Measurements from ENCODE around the gene MRPL27.

DNA sequence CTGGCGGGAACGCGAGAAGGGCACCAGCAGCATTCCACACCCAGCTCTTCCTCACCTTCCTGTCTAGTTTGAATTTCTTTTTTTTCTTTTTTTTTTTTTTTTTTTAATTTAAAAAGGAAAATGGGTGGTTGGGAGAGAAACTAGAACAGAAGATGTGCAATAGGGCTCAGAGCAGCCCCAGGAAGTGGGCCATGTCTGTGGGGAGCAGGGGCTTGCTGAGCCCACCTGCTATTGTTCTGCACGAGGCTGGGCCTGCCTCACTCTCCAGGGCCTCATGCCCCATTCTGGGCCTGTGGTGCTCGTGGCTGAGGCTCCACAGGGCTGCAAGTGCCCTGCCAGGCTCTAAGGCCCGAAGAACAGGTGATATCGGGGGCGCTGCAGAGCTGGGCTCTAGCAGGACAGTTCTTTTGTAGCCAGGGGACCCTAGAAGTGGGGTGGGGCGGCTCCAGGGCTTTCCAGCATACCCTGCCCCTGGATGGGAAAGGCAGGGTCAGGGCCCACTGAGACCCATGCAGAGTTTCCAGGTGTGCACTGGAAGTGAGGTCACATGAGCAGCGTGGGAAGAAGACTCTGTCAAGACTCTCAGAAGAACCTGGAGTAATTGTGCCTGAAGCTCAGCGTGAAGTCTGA lies 12.4 kb downstream of the MRPL27 start:
- TF ChIP-seq, protein P1, sequence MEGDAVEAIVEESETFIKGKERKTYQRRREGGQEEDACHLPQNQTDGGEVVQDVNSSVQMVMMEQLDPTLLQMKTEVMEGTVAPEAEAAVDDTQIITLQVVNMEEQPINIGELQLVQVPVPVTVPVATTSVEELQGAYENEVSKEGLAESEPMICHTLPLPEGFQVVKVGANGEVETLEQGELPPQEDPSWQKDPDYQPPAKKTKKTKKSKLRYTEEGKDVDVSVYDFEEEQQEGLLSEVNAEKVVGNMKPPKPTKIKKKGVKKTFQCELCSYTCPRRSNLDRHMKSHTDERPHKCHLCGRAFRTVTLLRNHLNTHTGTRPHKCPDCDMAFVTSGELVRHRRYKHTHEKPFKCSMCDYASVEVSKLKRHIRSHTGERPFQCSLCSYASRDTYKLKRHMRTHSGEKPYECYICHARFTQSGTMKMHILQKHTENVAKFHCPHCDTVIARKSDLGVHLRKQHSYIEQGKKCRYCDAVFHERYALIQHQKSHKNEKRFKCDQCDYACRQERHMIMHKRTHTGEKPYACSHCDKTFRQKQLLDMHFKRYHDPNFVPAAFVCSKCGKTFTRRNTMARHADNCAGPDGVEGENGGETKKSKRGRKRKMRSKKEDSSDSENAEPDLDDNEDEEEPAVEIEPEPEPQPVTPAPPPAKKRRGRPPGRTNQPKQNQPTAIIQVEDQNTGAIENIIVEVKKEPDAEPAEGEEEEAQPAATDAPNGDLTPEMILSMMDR (IDR thresholded peaks at IDR 0.05) = no peak
- no peak for TF ChIP-seq POLR2A (IDR thresholded peaks at IDR 0.05)
